ENCODE measurements around the gene TOMM5. TPM values are rescaled to one million over a fixed set of nuclear protein-coding genes. Genes with fewer than 3 reads are reported as not detected.

TOMM5 gene
- total RNA-seq, 4 donors from 2014 or later = 50.4 to 79.1 (median 67.1) TPM

DNA sequence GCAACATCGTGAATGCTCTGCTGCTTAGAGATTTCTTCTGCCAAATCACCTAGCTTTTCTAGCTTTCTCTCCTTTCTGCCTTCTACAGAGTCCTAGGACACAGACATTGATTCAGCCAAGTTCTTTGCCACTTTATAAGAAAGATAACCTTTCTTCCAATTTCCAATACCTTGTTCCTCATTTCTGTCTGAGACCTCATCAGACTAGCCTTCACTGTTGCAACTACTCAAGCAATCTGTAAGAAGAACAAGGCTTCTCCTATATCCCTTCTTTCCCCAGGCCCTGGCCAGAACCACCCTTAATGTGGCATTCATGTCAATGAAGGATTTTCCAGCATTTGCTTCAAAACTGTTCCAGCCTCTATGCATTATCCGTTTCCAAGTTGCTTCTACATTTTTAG is 40.5 kb downstream of the TOMM5 start:
- WGBS, 2 donors = 88 to 89% methylated on average over 2 of the region's 2 CpGs
- H3K4me3 ChIP-seq (ENCODE audit: low read depth, poor library complexity, severe bottlenecking) = no peak overlapping the region
- intact Hi-C loops (cut with DNase I; ENCODE audit: low total_unique reads) = loop anchor here (10.0 kb wide), 1 partner anchor 57 kb away; no protein-coding TSS in a partner anchor
- no peak for DNase-seq (ENCODE audit: low spot score in 2 of 2)
- no peak for TF ChIP-seq POLR2A (IDR thresholded peaks at IDR 0.05)
- TF ChIP-seq, protein P1, sequence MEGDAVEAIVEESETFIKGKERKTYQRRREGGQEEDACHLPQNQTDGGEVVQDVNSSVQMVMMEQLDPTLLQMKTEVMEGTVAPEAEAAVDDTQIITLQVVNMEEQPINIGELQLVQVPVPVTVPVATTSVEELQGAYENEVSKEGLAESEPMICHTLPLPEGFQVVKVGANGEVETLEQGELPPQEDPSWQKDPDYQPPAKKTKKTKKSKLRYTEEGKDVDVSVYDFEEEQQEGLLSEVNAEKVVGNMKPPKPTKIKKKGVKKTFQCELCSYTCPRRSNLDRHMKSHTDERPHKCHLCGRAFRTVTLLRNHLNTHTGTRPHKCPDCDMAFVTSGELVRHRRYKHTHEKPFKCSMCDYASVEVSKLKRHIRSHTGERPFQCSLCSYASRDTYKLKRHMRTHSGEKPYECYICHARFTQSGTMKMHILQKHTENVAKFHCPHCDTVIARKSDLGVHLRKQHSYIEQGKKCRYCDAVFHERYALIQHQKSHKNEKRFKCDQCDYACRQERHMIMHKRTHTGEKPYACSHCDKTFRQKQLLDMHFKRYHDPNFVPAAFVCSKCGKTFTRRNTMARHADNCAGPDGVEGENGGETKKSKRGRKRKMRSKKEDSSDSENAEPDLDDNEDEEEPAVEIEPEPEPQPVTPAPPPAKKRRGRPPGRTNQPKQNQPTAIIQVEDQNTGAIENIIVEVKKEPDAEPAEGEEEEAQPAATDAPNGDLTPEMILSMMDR (IDR thresholded peaks at IDR 0.05) = no peak

DNA sequence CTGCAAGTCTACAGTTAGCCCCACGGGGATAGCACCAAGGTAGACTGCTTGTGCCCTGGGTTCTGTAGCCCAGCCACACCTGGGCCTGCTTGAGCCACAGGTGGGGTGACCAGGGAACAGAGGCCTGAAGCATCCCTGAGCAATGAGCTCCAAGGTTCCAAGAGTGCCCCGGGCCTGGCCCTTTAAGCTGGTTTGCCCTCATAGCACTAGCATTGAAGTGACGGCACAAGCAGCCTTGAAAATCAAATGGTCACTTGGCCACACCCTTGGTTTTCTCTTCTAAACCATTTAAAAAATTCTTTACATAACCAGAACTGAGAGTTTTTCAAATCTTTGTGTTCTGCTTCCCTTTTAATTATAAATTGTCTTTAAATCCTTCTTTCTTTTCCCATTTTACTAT is 40.9 kb downstream of the TOMM5 start:
- DNase-seq (ENCODE audit: low spot score in 2 of 2) = no peak
- H3K4me3 ChIP-seq (ENCODE audit: low read depth, poor library complexity, severe bottlenecking) = no peak overlapping the region
- WGBS, 2 donors = 84 to 89% methylated on average over 3 of the region's 3 CpGs
- TF ChIP-seq POLR2A (IDR thresholded peaks at IDR 0.05) = no peak
- TF ChIP-seq, protein P1 (IDR thresholded peaks at IDR 0.05) = no peak
- intact Hi-C loops (cut with DNase I; ENCODE audit: low total_unique reads) = loop anchor here (10.0 kb wide), 1 partner anchor 57 kb away; no protein-coding TSS in a partner anchor

GRCh38 chr9:37550781-37551180 is 41.6 kb downstream of the TOMM5 start:
- TF ChIP-seq, protein P1 (IDR thresholded peaks at IDR 0.05) = no peak
- TF ChIP-seq POLR2A (IDR thresholded peaks at IDR 0.05) = no peak
- no peak for DNase-seq (ENCODE audit: low spot score in 2 of 2)
- intact Hi-C loops (cut with DNase I; ENCODE audit: low total_unique reads) = loop anchor here (10.0 kb wide), 1 partner anchor 56 kb away; no protein-coding TSS in a partner anchor
- H3K4me3 ChIP-seq (ENCODE audit: low read depth, poor library complexity, severe bottlenecking) = no peak overlapping the region
- WGBS, 2 donors = 67 to 100% methylated on average over 1 of the region's 1 CpG

GRCh38 chr9:37549527-37549926 is 42.9 kb downstream of the TOMM5 start:
- no peak for DNase-seq (ENCODE audit: low spot score in 2 of 2)
- intact Hi-C loops (cut with DNase I; ENCODE audit: low total_unique reads) = no loop called here
- TF ChIP-seq, protein P1 (IDR thresholded peaks at IDR 0.05) = no peak

GRCh38 chr9:37547328-37547878 is 45.0 kb downstream of the TOMM5 start:
- WGBS, 2 donors = 93 to 95% methylated on average over 5 of the region's 5 CpGs

More at GRCh38 chr9:37549527-37549926, 42.9 kb downstream of the TOMM5 start:
- no peak overlapping the region for H3K4me3 ChIP-seq (ENCODE audit: low read depth, poor library complexity, severe bottlenecking)

More at GRCh38 chr9:37547328-37547878, 45.0 kb downstream of the TOMM5 start:
- TF ChIP-seq, protein P1 (IDR thresholded peaks at IDR 0.05) = no peak
- TF ChIP-seq POLR2A (IDR thresholded peaks at IDR 0.05) = no peak
- DNase-seq (ENCODE audit: low spot score in 2 of 2) = no peak
- intact Hi-C loops (cut with DNase I; ENCODE audit: low total_unique reads) = no loop called here
- no peak overlapping the region for H3K4me3 ChIP-seq (ENCODE audit: low read depth, poor library complexity, severe bottlenecking)

All from lower leg skin (tissue), 4 donors.